Aorta (tissue), 5 donors: Measurements from ENCODE around the gene ITPRIPL2. TPM values are rescaled to one million over a fixed set of nuclear protein-coding genes. Genes with fewer than 3 reads are reported as not detected.

Source experiments
- ATAC-seq: fragments of 200-7000 bp; cut with Tn5 transposase; one replicate; pipeline ENCODE4 v1.9.1; 2022; ENCODE audit warnings: moderate library complexity; ENCODE audit not compliant: low FRiP score
- DNase-seq, 2 donors: peaks; one replicate each; pipeline ENCODE4 v3.0.0-alpha.2; 2020
- H3K27ac ChIP-seq, 2 donors: one replicate each; pipeline ENCODE4 v1.5.1; 2013; ENCODE audit warnings: low read length in 2 of 2, mild to moderate bottlenecking in 2 of 2, moderate library complexity in 2 of 2, control low read depth in 1 of 2, inconsistent platforms in 1 of 2, low read depth in 1 of 2
- H3K27me3 ChIP-seq, 2 donors: one replicate each; pipeline ENCODE4 v1.6.1; 2013; ENCODE audit warnings: control low read depth in 1 of 2, low read length in 1 of 2, mild to moderate bottlenecking in 1 of 2, moderate library complexity in 1 of 2; ENCODE audit not compliant: insufficient read depth in 2 of 2, control insufficient read depth in 1 of 2
- H3K36me3 ChIP-seq, 2 donors: one replicate each; pipeline ENCODE4 v1.6.1; 2013; ENCODE audit warnings: control low read depth in 1 of 2, low read length in 1 of 2, mild to moderate bottlenecking in 1 of 2; ENCODE audit not compliant: insufficient read depth in 2 of 2, control insufficient read depth in 1 of 2
- H3K4me1 ChIP-seq, 2 donors: one replicate each; pipeline ENCODE4 v1.6.1; 2013; ENCODE audit warnings: low read length in 2 of 2, control low read depth in 1 of 2, mild to moderate bottlenecking in 1 of 2, moderate library complexity in 1 of 2; ENCODE audit not compliant: insufficient read depth in 2 of 2, control insufficient read depth in 1 of 2
- H3K4me3 ChIP-seq, 2 donors: one replicate each; pipeline ENCODE4 v1.5.1; 2013; ENCODE audit warnings: low read length in 2 of 2, control low read depth in 1 of 2, mild to moderate bottlenecking in 1 of 2
- H3K9me3 ChIP-seq: one replicate; pipeline ENCODE4 v1.6.1; 2013; ENCODE audit warnings: mild to moderate bottlenecking, low read length; ENCODE audit not compliant: control insufficient read depth
- WGBS, 2 donors: extraction: QIAGEN DNeasy Blood & Tissue Kit; methylation state at CpG; one replicate each; pipeline ENCODE4 v1.1.7; 2013; 5-methylcytosine and 5-hydroxymethylcytosine counted together
- intact Hi-C, 2 donors: fragments of 100-400 bp; cut with DNase I; formaldehyde crosslinking; loops; one replicate each; pipeline versions ENCODE4 v1.14.2 to v1.15.0; 2022
- polyA plus RNA-seq, 2 donors: library from polyadenylated mRNA; stranded (reverse); fragments of 200-250 nt; gene quantifications; one replicate each; pipeline ENCODE4 v1.2.3, GENCODE V29; 2013
- total RNA-seq, 2 donors: library from RNA; stranded (reverse); fragmentation: NEBNext Ultra II Directional; extraction: Animal tissue kit (Norgen Biotek cat#: 25700); gene quantifications; one replicate each; pipeline ENCODE4 v1.2.1, GENCODE V29; 2021
- donor health status: healthy with polysubstance abuse.
- donor health status: Bipolar disorder and iron deficiency.
- donor health status: DM: no; HTN: no; CAD: no.
- donor health status: DM: no; HTN: no; CAD: no.
- donor health status: DM: yes; HTN: yes; CAD: no.

Gene ITPRIPL2
- total and polyA plus RNA-seq, 4 donors, result 15.7 to 88.9 (median 45.3) TPM

DNA sequence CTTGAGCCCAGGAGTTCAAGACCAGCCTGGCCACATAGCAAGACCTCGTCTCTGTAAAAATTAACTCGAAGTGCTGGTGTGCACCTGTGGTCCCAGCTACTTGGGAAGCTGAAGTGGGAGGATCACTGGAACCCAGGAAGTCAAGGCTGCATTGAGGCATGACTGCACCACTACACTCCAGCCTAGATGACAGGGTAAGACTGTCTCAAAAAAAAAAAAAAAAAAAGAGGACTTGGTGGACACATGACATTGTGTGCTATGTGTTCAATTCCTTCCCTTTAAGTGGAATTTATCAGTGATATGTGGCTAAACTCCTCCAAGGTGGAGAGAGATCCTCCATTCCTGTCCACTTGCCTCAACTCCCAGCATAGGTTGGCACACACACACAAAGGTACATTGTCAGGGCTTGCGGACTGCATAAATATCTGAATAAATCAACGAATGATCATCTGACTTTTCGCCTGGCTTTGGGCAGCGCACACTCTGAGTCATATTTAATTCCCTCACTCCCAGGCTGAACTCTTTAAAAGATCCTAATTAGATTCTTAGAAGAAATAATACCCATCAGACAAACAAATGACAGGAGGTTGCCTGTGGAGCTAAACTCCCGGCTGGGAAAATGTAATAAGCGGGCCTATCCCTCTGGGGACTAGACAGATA, 29.3 kb downstream of the ITPRIPL2 start:
- WGBS, 2 donors, result 82 to 83% methylated on average over 8 of the region's 8 CpGs
- intact Hi-C loops, result loop anchor here in 1 of 2 donors (10.0 kb wide), 1 partner anchor 122 kb away; no protein-coding TSS in a partner anchor
- peaks cover 0 to 1% of the 10 kb centered on the region in 2 donors for H3K27me3 ChIP-seq
- peaks cover 2% of the 10 kb centered on the region for H3K9me3 ChIP-seq
- ATAC-seq (no peak), DNase-seq (no peak)
- no peaks in the 10 kb centered on the region for H3K36me3 ChIP-seq
- H3K27ac ChIP-seq, result no peak overlapping the region
- H3K4me3 ChIP-seq, result no peak overlapping the region
- H3K4me1 ChIP-seq, result no peaks in the 10 kb centered on the region

DNA sequence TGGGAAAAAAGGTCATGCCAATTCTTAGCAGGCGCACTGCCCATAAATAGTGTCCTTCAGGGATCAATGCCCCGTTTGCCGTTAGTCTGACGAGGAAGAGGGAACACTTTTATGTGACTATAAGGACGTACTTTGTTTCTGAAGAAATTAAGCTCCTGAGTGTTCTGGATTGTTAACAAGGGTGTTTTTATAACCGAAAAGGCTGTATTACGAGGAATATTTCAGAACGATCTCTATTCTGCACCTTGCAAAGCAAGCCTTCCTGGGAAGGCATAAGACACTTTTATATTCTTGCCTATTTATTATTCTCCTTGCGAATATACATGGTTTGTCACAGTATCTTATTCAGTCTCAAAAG, 29.8 kb downstream of the ITPRIPL2 start:
- no peak overlapping the region for H3K4me3 ChIP-seq
- no peaks in the 10 kb centered on the region for H3K36me3 ChIP-seq
- intact Hi-C loops, result loop anchor here in 1 of 2 donors (10.0 kb wide), 1 partner anchor 121 kb away; no protein-coding TSS in a partner anchor
- peaks cover 0 to 1% of the 10 kb centered on the region in 2 donors for H3K27me3 ChIP-seq
- DNase-seq, result no peak
- H3K27ac ChIP-seq, result no peak overlapping the region
- 76 to 78% methylated on average over 9 of the region's 9 CpGs for WGBS, 2 donors
- ATAC-seq, result no peak
- H3K9me3 ChIP-seq, result peaks cover 2% of the 10 kb centered on the region
- no peaks in the 10 kb centered on the region for H3K4me1 ChIP-seq

DNA sequence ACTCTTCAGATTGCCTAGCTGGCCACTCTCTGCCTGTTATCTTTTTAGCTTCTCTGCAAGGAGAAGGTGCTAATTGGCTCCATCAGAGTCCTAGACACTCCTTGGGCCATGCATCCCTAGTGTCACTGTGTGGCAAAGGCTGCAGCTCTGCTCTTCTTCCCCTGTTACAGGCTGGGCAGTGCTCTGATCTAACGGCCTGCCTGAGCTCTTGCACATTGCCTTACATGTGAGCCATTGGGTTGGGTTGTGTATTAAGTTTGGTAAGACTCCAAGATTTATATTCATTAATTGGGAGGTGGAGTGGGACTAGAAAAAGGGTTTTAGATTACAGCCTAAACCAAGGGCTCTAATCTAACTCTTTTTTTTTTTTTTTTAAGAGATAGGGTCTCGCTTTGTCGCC, 31.2 kb downstream of the ITPRIPL2 start:
- Histone ChIP-seq H3K4me3 (no peak overlapping the region), H3K36me3 (no peaks in the 10 kb centered on the region), H3K27me3 (peaks cover 0 to 1% of the 10 kb centered on the region in 2 donors), H3K9me3 (peaks cover 2% of the 10 kb centered on the region), H3K27ac (no peak overlapping the region), H3K4me1 (no peaks in the 10 kb centered on the region)
- intact Hi-C loops, result loop anchor here in 1 of 2 donors (10.0 kb wide), 1 partner anchor 120 kb away; no protein-coding TSS in a partner anchor
- ATAC-seq (no peak), DNase-seq (no peak)
- 78 to 83% methylated on average over 3 of the region's 3 CpGs for WGBS, 2 donors

DNA sequence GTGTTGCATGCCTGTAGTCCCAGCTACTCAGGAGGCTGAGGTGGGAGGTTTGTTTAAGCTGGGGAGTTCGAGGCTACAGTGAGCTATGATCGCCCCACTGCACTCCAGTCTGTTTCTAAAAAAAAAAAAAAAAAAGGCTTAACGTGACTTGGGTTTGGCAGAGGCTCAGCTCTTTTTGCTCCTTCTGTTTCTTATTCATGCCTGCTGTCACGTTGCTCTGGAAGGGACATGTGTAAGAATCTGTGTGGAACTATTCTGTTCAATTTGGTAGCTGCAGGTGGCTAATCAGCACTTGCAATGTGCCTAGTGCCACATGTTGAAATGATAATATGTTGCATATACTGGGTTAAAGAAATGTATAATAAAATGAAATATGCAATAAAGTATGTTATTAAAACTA, 33.4 kb downstream of the ITPRIPL2 start:
- DNase-seq (no peak), ATAC-seq (no peak)
- 33 to 37% methylated on average over 4 of the region's 4 CpGs for WGBS, 2 donors
- no peak overlapping the region for H3K27ac ChIP-seq
- peaks cover 2% of the 10 kb centered on the region for H3K9me3 ChIP-seq
- no peaks in the 10 kb centered on the region for H3K36me3 ChIP-seq
- no peak overlapping the region for H3K4me3 ChIP-seq
- peaks cover 0 to 1% of the 10 kb centered on the region in 2 donors for H3K27me3 ChIP-seq
- intact Hi-C loops, result loop anchor here in 1 of 2 donors (10.0 kb wide), 1 partner anchor 118 kb away; no protein-coding TSS in a partner anchor
- no peaks in the 10 kb centered on the region for H3K4me1 ChIP-seq

GRCh38 chr16:19147627-19148026, 33.9 kb downstream of the ITPRIPL2 start:
- WGBS, 2 donors, result 93 to 96% methylated on average over 4 of the region's 4 CpGs

DNA sequence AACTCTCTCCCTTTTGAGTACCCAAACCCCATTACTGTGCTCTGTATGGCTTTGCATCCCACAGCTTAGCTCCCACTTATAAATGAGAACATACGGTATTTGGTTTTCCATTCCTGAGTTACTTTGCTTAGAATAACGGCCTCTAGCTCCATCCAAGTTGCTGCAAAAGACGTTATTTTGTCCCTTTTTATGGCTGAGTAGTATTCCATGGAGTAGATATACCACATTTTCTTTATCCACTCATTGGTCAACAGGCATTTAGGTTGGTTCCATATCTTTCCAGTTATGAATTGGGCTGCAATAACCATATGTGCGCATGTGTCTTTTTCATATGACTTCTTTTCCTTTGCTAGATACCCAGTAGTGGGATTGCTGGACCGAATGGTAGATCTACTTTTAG, 34.4 kb downstream of the ITPRIPL2 start:
- no peak for ATAC-seq
- Histone ChIP-seq H3K27ac (no peak overlapping the region), H3K27me3 (peaks cover 0 to 1% of the 10 kb centered on the region in 2 donors), H3K9me3 (peaks cover 2% of the 10 kb centered on the region), H3K4me1 (no peaks in the 10 kb centered on the region), H3K36me3 (no peaks in the 10 kb centered on the region), H3K4me3 (no peak overlapping the region)
- intact Hi-C loops, result loop anchor here in 1 of 2 donors (10.0 kb wide), 1 partner anchor 117 kb away; no protein-coding TSS in a partner anchor
- no peak for DNase-seq
- 90 to 93% methylated on average over 5 of the region's 5 CpGs for WGBS, 2 donors

More at GRCh38 chr16:19147627-19148026, 33.9 kb downstream of the ITPRIPL2 start:
- H3K27ac ChIP-seq, result no peak overlapping the region
- peaks cover 2% of the 10 kb centered on the region for H3K9me3 ChIP-seq
- ATAC-seq (no peak), DNase-seq (no peak)
- H3K36me3 ChIP-seq, result no peaks in the 10 kb centered on the region
- intact Hi-C loops, result loop anchor here in 1 of 2 donors (10.0 kb wide), 1 partner anchor 117 kb away; no protein-coding TSS in a partner anchor
- H3K4me1 ChIP-seq, result no peaks in the 10 kb centered on the region
- no peak overlapping the region for H3K4me3 ChIP-seq
- H3K27me3 ChIP-seq, result peaks cover 0 to 1% of the 10 kb centered on the region in 2 donors

- 60 to 66% methylated on average over 2 of the region's 2 CpGs for WGBS, 2 donors
- DNase-seq (no peak), ATAC-seq (no peak)
- H3K36me3 ChIP-seq, result no peaks in the 10 kb centered on the region
- H3K27ac ChIP-seq, result no peak overlapping the region
- H3K4me1 ChIP-seq, result no peaks in the 10 kb centered on the region
- intact Hi-C loops, result no loop called here
- H3K4me3 ChIP-seq, result no peak overlapping the region
- peaks cover 6% of the 10 kb centered on the region for H3K9me3 ChIP-seq
- H3K27me3 ChIP-seq, result no peaks in the 10 kb centered on the region
Observed at GRCh38 chr16:19151310-19151709, 37.5 kb downstream of the ITPRIPL2 start.

GRCh38 chr16:19152042-19152441, 38.3 kb downstream of the ITPRIPL2 start:
- intact Hi-C loops, result no loop called here
- DNase-seq (no peak), ATAC-seq (no peak)
- H3K4me1 ChIP-seq, result no peaks in the 10 kb centered on the region
- no peaks in the 10 kb centered on the region for H3K36me3 ChIP-seq
- peaks cover 7% of the 10 kb centered on the region for H3K9me3 ChIP-seq
- no peaks in the 10 kb centered on the region for H3K27me3 ChIP-seq
- H3K4me3 ChIP-seq, result no peak overlapping the region
- no peak overlapping the region for H3K27ac ChIP-seq
- 67 to 82% methylated on average over 1 of the region's 1 CpG for WGBS, 2 donors

- Histone ChIP-seq H3K9me3 (peaks cover 6% of the 10 kb centered on the region), H3K4me3 (no peak overlapping the region), H3K27me3 (no peaks in the 10 kb centered on the region), H3K27ac (no peak overlapping the region), H3K36me3 (no peaks in the 10 kb centered on the region), H3K4me1 (no peaks in the 10 kb centered on the region)
- DNase-seq (no peak), ATAC-seq (no peak)
- intact Hi-C loops, result no loop called here
- WGBS, 2 donors, result 62 to 69% methylated on average over 4 of the region's 4 CpGs
Observed at GRCh38 chr16:19153876-19154275, 40.1 kb downstream of the ITPRIPL2 start.
